GM23338 (cell line): Measurements from ENCODE around the gene C17orf107.

Experiments
- CREB1 ChIP-seq: fragments of 250-450 bp; sonication (Bioruptor Pico); IDR thresholded peaks from 2 replicates; pipeline ENCODE4 v1.5.0; 2020; ENCODE audit warnings: low read depth, mild to moderate bottlenecking, moderate library complexity
- CTCF ChIP-seq, 2 experiments: fragments of 200-600 bp in 1 of 2; sonication (generic) in 1 of 2; conservative IDR thresholded peaks; 2 replicates each; pipeline versions ENCODE4 v1.5.1 to v1.6.1; 2016 to 2017; ENCODE audit warnings: antibody characterized with exemption in 2 of 2, low read depth in 2 of 2, mild to moderate bottlenecking in 2 of 2, moderate library complexity in 1 of 2
- EZH2 ChIP-seq: fragments of 200-600 bp; sonication (generic); IDR thresholded peaks from one replicate; pipeline ENCODE4 v1.8.0; 2017; ENCODE audit warnings: antibody characterized with exemption, mild to moderate bottlenecking, low read depth; ENCODE audit not compliant: unreplicated experiment
- EZH2phosphoT487 ChIP-seq: fragments of 200-600 bp; sonication (generic); IDR thresholded peaks from one replicate; pipeline ENCODE4 v1.8.1; 2018; ENCODE audit warnings: antibody characterized with exemption; ENCODE audit not compliant: unreplicated experiment
- NANOG ChIP-seq: IDR thresholded peaks from 2 replicates; pipeline ENCODE4 v1.6.1; 2016; ENCODE audit warnings: antibody characterized with exemption, borderline replicate concordance
- POLR2AphosphoS5 ChIP-seq: IDR thresholded peaks from 2 replicates; pipeline ENCODE4 v1.6.1; 2016; ENCODE audit warnings: antibody characterized with exemption, low read depth
- TF ChIP-seq, protein P1 (sequence below): IDR thresholded peaks from one replicate; pipeline ENCODE4 v1.6.1; 2018; ENCODE audit warnings: antibody characterized with exemption; ENCODE audit not compliant: unreplicated experiment
- TF ChIP-seq, protein P2 (sequence below): IDR thresholded peaks from 2 replicates; pipeline ENCODE4 v1.6.1; 2016; ENCODE audit warnings: antibody characterized with exemption

- TF ChIP-seq CTCF (conservative IDR thresholded peaks at IDR 0.05; ENCODE audit: low read depth in 2 of 2) (no peak), EZH2phosphoT487 (no peak), NANOG (no peak), POLR2AphosphoS5 (no peak), EZH2 (no peak), CREB1 (no peak)
- TF ChIP-seq, protein P1, sequence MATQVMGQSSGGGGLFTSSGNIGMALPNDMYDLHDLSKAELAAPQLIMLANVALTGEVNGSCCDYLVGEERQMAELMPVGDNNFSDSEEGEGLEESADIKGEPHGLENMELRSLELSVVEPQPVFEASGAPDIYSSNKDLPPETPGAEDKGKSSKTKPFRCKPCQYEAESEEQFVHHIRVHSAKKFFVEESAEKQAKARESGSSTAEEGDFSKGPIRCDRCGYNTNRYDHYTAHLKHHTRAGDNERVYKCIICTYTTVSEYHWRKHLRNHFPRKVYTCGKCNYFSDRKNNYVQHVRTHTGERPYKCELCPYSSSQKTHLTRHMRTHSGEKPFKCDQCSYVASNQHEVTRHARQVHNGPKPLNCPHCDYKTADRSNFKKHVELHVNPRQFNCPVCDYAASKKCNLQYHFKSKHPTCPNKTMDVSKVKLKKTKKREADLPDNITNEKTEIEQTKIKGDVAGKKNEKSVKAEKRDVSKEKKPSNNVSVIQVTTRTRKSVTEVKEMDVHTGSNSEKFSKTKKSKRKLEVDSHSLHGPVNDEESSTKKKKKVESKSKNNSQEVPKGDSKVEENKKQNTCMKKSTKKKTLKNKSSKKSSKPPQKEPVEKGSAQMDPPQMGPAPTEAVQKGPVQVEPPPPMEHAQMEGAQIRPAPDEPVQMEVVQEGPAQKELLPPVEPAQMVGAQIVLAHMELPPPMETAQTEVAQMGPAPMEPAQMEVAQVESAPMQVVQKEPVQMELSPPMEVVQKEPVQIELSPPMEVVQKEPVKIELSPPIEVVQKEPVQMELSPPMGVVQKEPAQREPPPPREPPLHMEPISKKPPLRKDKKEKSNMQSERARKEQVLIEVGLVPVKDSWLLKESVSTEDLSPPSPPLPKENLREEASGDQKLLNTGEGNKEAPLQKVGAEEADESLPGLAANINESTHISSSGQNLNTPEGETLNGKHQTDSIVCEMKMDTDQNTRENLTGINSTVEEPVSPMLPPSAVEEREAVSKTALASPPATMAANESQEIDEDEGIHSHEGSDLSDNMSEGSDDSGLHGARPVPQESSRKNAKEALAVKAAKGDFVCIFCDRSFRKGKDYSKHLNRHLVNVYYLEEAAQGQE: no peak
- TF ChIP-seq, protein P2, sequence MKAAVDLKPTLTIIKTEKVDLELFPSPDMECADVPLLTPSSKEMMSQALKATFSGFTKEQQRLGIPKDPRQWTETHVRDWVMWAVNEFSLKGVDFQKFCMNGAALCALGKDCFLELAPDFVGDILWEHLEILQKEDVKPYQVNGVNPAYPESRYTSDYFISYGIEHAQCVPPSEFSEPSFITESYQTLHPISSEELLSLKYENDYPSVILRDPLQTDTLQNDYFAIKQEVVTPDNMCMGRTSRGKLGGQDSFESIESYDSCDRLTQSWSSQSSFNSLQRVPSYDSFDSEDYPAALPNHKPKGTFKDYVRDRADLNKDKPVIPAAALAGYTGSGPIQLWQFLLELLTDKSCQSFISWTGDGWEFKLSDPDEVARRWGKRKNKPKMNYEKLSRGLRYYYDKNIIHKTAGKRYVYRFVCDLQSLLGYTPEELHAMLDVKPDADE: no peak
Measured at GRCh38 chr17:4908301-4908700, 9.0 kb downstream of the C17orf107 start.
